Upper lobe of left lung (tissue), 6 donors: ENCODE measurements around the gene KCP. TPM values are rescaled to one million over a fixed set of nuclear protein-coding genes. Genes with fewer than 3 reads are reported as not detected.
A peak's percentile ranks its signal among the peaks of the same experiment; 100 is the strongest.

Source experiments
- ATAC-seq, 2 donors: fragments of 200-7000 bp; cut with Tn5 transposase; one replicate each; pipeline ENCODE4 v1.9.1; 2022; ENCODE audit warnings: mild to moderate bottlenecking in 2 of 2, moderate library complexity in 2 of 2; ENCODE audit not compliant: low FRiP score in 2 of 2
- DNase-seq, 2 donors: peaks; one replicate each; pipeline ENCODE4 v3.0.0-alpha.2; 2019 to 2020
- H3K27ac ChIP-seq, 4 donors: fragments of 200-600 bp; sonication (generic); one replicate each; pipeline ENCODE4 v1.5.1; 2016 to 2019
- H3K27me3 ChIP-seq, 4 donors: fragments of 200-600 bp; sonication (generic); one replicate each; pipeline ENCODE4 v1.5.1; 2017 to 2019
- H3K36me3 ChIP-seq, 4 donors: fragments of 200-600 bp; sonication (generic); one replicate each; pipeline ENCODE4 v1.5.1; 2016 to 2019
- H3K4me1 ChIP-seq, 4 donors: fragments of 200-600 bp; sonication (generic); one replicate each; pipeline ENCODE4 v1.5.1; 2018 to 2019
- H3K4me3 ChIP-seq, 4 donors: fragments of 200-600 bp; sonication (generic); one replicate each; pipeline ENCODE4 v1.5.1; 2017 to 2019; ENCODE audit warnings: mild to moderate bottlenecking in 2 of 4, moderate library complexity in 1 of 4
- H3K9me3 ChIP-seq, 4 donors: fragments of 200-600 bp; sonication (generic); one replicate each; pipeline ENCODE4 v1.5.1; 2018 to 2019
- CTCF ChIP-seq, 6 experiments: fragments of 450-650 bp in 4 of 6; fragments of 200-600 bp in 2 of 6; sonication (generic) in 2 of 6; IDR thresholded peaks; one replicate each; pipeline ENCODE4 v1.5.1; 2016 to 2019; ENCODE audit warnings: antibody characterized with exemption in 6 of 6
- EP300 ChIP-seq, 4 donors: sonication (generic); formaldehyde crosslinking; IDR thresholded peaks; one replicate each; pipeline ENCODE4 v1.5.1; 2017; ENCODE audit warnings: antibody characterized with exemption in 4 of 4, control low read depth in 2 of 4
- POLR2A ChIP-seq, 4 donors: fragments of 450-650 bp; IDR thresholded peaks; one replicate each; pipeline ENCODE4 v1.5.1; 2016 to 2017; ENCODE audit warnings: antibody characterized with exemption in 4 of 4, mild to moderate bottlenecking in 2 of 4
- POLR2AphosphoS5 ChIP-seq, 2 donors: sonication (generic); formaldehyde crosslinking; IDR thresholded peaks; one replicate each; pipeline ENCODE4 v1.5.1; 2017; ENCODE audit warnings: antibody characterized with exemption in 2 of 2
- WGBS, 2 donors: methylation state at CpG; one replicate each; pipeline ENCODE4 v1.1.5; 2017 to 2018; 5-methylcytosine and 5-hydroxymethylcytosine counted together
- total RNA-seq, 6 donors: library from RNA; depleted of rRNA in 4 of 6; stranded (reverse); fragments of >200 nt in 4 of 6; gene quantifications; one replicate each; pipeline versions ENCODE4 v1.1.0 to v1.2.1, GENCODE V29; 2016 to 2021
- donor health status: DM: no; HTN: no; CAD: no; lungs with moderate emphysema.
- donor health status: DM: no; HTN: yes; CAD: no; lungs with severe emphysema.

Gene KCP
- total RNA-seq, 6 donors from 2014 or later, result 0.15 to 2.1 (median 1.1) TPM; not detected in 1

GRCh38 chr7:128833148-128833945 is 77.2 kb downstream of the KCP start:
- Histone ChIP-seq H3K36me3 (no peaks in the 10 kb centered on the region), H3K27me3 (peaks cover 0 to 39% (median 18%) of the 10 kb centered on the region in 4 donors), H3K4me3 (no peak overlapping the region), H3K4me1 (peaks cover 20 to 45% (median 28%) of the 10 kb centered on the region in 4 donors), H3K9me3 (no peaks in the 10 kb centered on the region), H3K27ac (peak overlapping the region in 2 of 4 donors; percentile 32)
- peak; percentile 19 to 69 for ATAC-seq
- 26 to 27% methylated on average over 9 to 13 of the region's 13 CpGs for WGBS, 2 donors
- TF ChIP-seq POLR2AphosphoS5 (IDR thresholded peaks at IDR 0.05), result no peak
- no peak for TF ChIP-seq POLR2A (IDR thresholded peaks at IDR 0.05)
- no peak for TF ChIP-seq EP300 (IDR thresholded peaks at IDR 0.05)
- TF ChIP-seq CTCF (IDR thresholded peaks at IDR 0.05), result no peak
- DNase-seq, result peak in 1 of 2 donors; percentile 38

GRCh38 chr7:128832880-128833147 is 77.7 kb downstream of the KCP start:
- TF ChIP-seq EP300 (IDR thresholded peaks at IDR 0.05), result no peak
- no peak for TF ChIP-seq CTCF (IDR thresholded peaks at IDR 0.05)
- TF ChIP-seq POLR2A (IDR thresholded peaks at IDR 0.05), result no peak
- TF ChIP-seq POLR2AphosphoS5 (IDR thresholded peaks at IDR 0.05), result no peak
- 17% methylated on average over 2 of the region's 2 CpGs; no CpG with 5 or more reads in 1 of the 2 donors for WGBS, 2 donors
- H3K4me3 ChIP-seq, result no peak overlapping the region
- peaks cover 0 to 39% (median 18%) of the 10 kb centered on the region in 4 donors for H3K27me3 ChIP-seq
- H3K27ac ChIP-seq, result peak overlapping the region in 2 of 4 donors; percentile 32
- DNase-seq (no peak), ATAC-seq (no peak)
- no peaks in the 10 kb centered on the region for H3K9me3 ChIP-seq
- no peaks in the 10 kb centered on the region for H3K36me3 ChIP-seq
- H3K4me1 ChIP-seq, result peaks cover 20 to 45% (median 28%) of the 10 kb centered on the region in 4 donors

- WGBS, 2 donors, result 13 to 21% methylated on average over 12 to 17 of the region's 22 CpGs
- peak overlapping the region in 2 of 4 donors; percentile 32 for H3K27ac ChIP-seq
- peak in 1 of 2 donors; percentile 3 for ATAC-seq
- H3K27me3 ChIP-seq, result peaks cover 0 to 39% (median 18%) of the 10 kb centered on the region in 4 donors
- H3K9me3 ChIP-seq, result no peaks in the 10 kb centered on the region
- TF ChIP-seq EP300 (IDR thresholded peaks at IDR 0.05), result no peak
- TF ChIP-seq POLR2A (IDR thresholded peaks at IDR 0.05), result no peak
- TF ChIP-seq POLR2AphosphoS5 (IDR thresholded peaks at IDR 0.05), result no peak
- TF ChIP-seq CTCF (IDR thresholded peaks at IDR 0.05), result no peak
- peak in 1 of 2 donors; percentile 49 for DNase-seq
- H3K4me3 ChIP-seq, result peak overlapping the region in 2 of 4 donors; percentile 45 to 47
- H3K36me3 ChIP-seq, result no peaks in the 10 kb centered on the region
- peaks cover 20 to 45% (median 28%) of the 10 kb centered on the region in 4 donors for H3K4me1 ChIP-seq
Observed at GRCh38 chr7:128831994-128832879, 78.3 kb downstream of the KCP start.

GRCh38 chr7:128831178-128831993 is 79.1 kb downstream of the KCP start:
- peak overlapping the region in 3 of 4 donors; percentile 38 to 47 (median 45) for H3K4me3 ChIP-seq
- peak in 1 of 2 donors; percentile 25 for ATAC-seq
- H3K4me1 ChIP-seq, result peaks cover 20 to 45% (median 28%) of the 10 kb centered on the region in 4 donors
- DNase-seq, result peak in 1 of 2 donors; percentile 83
- 7 to 13% methylated on average over 7 to 28 of the region's 33 CpGs for WGBS, 2 donors
- no peaks in the 10 kb centered on the region for H3K9me3 ChIP-seq
- no peaks in the 10 kb centered on the region for H3K36me3 ChIP-seq
- peak overlapping the region in 2 of 4 donors; percentile 21 to 64 for H3K27ac ChIP-seq
- peaks cover 0 to 39% (median 18%) of the 10 kb centered on the region in 4 donors for H3K27me3 ChIP-seq
- TF ChIP-seq POLR2AphosphoS5 (IDR thresholded peaks at IDR 0.05), result no peak
- TF ChIP-seq CTCF (IDR thresholded peaks at IDR 0.05), result no peak
- TF ChIP-seq EP300 (IDR thresholded peaks at IDR 0.05), result no peak
- no peak for TF ChIP-seq POLR2A (IDR thresholded peaks at IDR 0.05)
